HG03108 (cell line): ENCODE measurements around the gene SPOP.

Experiments used
- ATAC-seq: cut with Tn5 transposase; IDR thresholded peaks from one replicate; pipeline ENCODE4 v1.9.1; 2021; ENCODE audit warnings: moderate library complexity; ENCODE audit not compliant: unreplicated experiment

The SPOP gene

GRCh38 chr17:49588726-49589576 is 88.9 kb downstream of the SPOP start:
- no peak for ATAC-seq

- ATAC-seq = no peak
Measured at GRCh38 chr17:49588312-49588711, 89.6 kb downstream of the SPOP start.

GRCh38 chr17:49587366-49588073 is 90.4 kb downstream of the SPOP start:
- ATAC-seq = no peak

- ATAC-seq = no peak
Measured at GRCh38 chr17:49585422-49586027, 92.4 kb downstream of the SPOP start.

- no peak for ATAC-seq
Measured at GRCh38 chr17:49583889-49584288, 94.0 kb downstream of the SPOP start.

GRCh38 chr17:49583226-49583625 is 94.7 kb downstream of the SPOP start:
- ATAC-seq = no peak

- ATAC-seq = no peak
Measured at GRCh38 chr17:49582789-49583188, 95.1 kb downstream of the SPOP start.

- ATAC-seq = no peak
Measured at GRCh38 chr17:49582055-49582722, 95.7 kb downstream of the SPOP start.

GRCh38 chr17:49581648-49581998 is 96.3 kb downstream of the SPOP start:
- no peak for ATAC-seq

GRCh38 chr17:49580981-49581647 is 96.8 kb downstream of the SPOP start:
- no peak for ATAC-seq

- ATAC-seq = no peak
Measured at GRCh38 chr17:49580055-49580721, 97.7 kb downstream of the SPOP start.

GRCh38 chr17:49579522-49579921 is 98.4 kb downstream of the SPOP start:
- ATAC-seq = no peak

- no peak for ATAC-seq
Measured at GRCh38 chr17:49578952-49579500, 98.9 kb downstream of the SPOP start.

GRCh38 chr17:49578414-49578813 is 99.5 kb downstream of the SPOP start:
- no peak for ATAC-seq

- no peak for ATAC-seq
Measured at GRCh38 chr17:49577963-49578362, 99.9 kb downstream of the SPOP start.

- no peak for ATAC-seq
Measured at GRCh38 chr17:49577650-49577934, 100.3 kb downstream of the SPOP start.

GRCh38 chr17:49576917-49577649 is 100.8 kb downstream of the SPOP start:
- no peak for ATAC-seq

- no peak for ATAC-seq
Measured at GRCh38 chr17:49576088-49576916, 101.6 kb downstream of the SPOP start.

GRCh38 chr17:49575679-49576087 is 102.2 kb downstream of the SPOP start, which contains the start of gene NXPH3:
Gene NXPH3, plus strand, starts transcription at chr17:49575871. Its CDS starts 349 bp downstream, at chr17:49576220.
- no peak for ATAC-seq
